ENCODE measurements around the gene COX6B2. TPM values are rescaled to one million over a fixed set of nuclear protein-coding genes. Genes with fewer than 3 reads are reported as not detected.
A peak's percentile ranks its signal among the peaks of the same experiment; 100 is the strongest.

Gene COX6B2
- polyA plus RNA-seq, 3 donors, result 0.36 TPM; not detected in 2

- Histone ChIP-seq H3K4me1 (ENCODE audit: control insufficient read depth in 1 of 2, insufficient read depth in 2 of 2, low read length in 2 of 2) (peaks cover 4 to 5% of the 10 kb centered on the region in 2 donors), H4K20me1 (ENCODE audit: insufficient read depth, low read length) (no peaks in the 10 kb centered on the region), H3K9me3 (replicated peaks in 1 of 2; ENCODE audit: control insufficient read depth in 1 of 2, insufficient read depth in 1 of 2, low read length in 2 of 2) (no peaks in the 10 kb centered on the region), H3K27me3 (ENCODE audit: control insufficient read depth in 2 of 2, insufficient read depth in 2 of 2, low read length in 2 of 2) (peaks cover 4 to 32% of the 10 kb centered on the region in 2 donors), H3K79me2 (ENCODE audit: insufficient read depth, low read length) (no peaks in the 10 kb centered on the region), H3K4me2 (replicated peaks; ENCODE audit: extremely low read depth, low read length, poor library complexity, severe bottlenecking) (no peak overlapping the region), H3K9ac (ENCODE audit: insufficient read depth, low read length, poor library complexity, severe bottlenecking) (no peak overlapping the region), H2AFZ (ENCODE audit: insufficient read depth, low read depth, low read length, poor library complexity, severe bottlenecking) (no peak overlapping the region), H3K36me3 (replicated peaks in 1 of 2; ENCODE audit: control insufficient read depth in 1 of 2, insufficient read depth in 2 of 2, low read length in 2 of 2) (no peaks in the 10 kb centered on the region), H3K27ac (ENCODE audit: low read depth in 1 of 2, low read length in 2 of 2) (no peak overlapping the region), H3K4me3 (replicated peaks in 1 of 3; ENCODE audit: low read depth in 2 of 3, low read length in 3 of 3) (no peak overlapping the region)
- H3K4me1 Mint-ChIP-seq, result peaks cover 1% of the 10 kb centered on the region
- H3K27ac Mint-ChIP-seq, result peak overlapping the region in 1 of 7 donors; percentile 43
- intact Hi-C loops (cut with micrococcal nuclease), result no loop called here
- H3K36me3 Mint-ChIP-seq, result no peaks in the 10 kb centered on the region
- H3K4me3 Mint-ChIP-seq, result no peak overlapping the region
- WGBS (ENCODE audit: insufficient coverage), result 90% methylated on average over 31 of the region's 32 CpGs
- no peak for DNase-seq
- no peak for TF ChIP-seq CTCF (IDR thresholded peaks at IDR 0.05)
- H3K9me3 Mint-ChIP-seq, result peaks cover 0 to 4% (median 0%) of the 10 kb centered on the region in 7 donors
- H3K27me3 Mint-ChIP-seq (ENCODE audit: low read depth in 3 of 3), result peaks cover 26 to 45% (median 30%) of the 10 kb centered on the region in 3 donors
Measured at GRCh38 chr19:55358943-55359908, 4.7 kb upstream of the COX6B2 start.

- Histone ChIP-seq H3K27me3 (ENCODE audit: control insufficient read depth in 2 of 2, insufficient read depth in 2 of 2, low read length in 2 of 2) (peaks cover 7 to 39% of the 10 kb centered on the region in 2 donors), H3K4me3 (replicated peaks in 1 of 3; ENCODE audit: low read depth in 2 of 3, low read length in 3 of 3) (no peak overlapping the region), H3K4me2 (replicated peaks; ENCODE audit: extremely low read depth, low read length, poor library complexity, severe bottlenecking) (no peak overlapping the region), H3K9me3 (replicated peaks in 1 of 2; ENCODE audit: control insufficient read depth in 1 of 2, insufficient read depth in 1 of 2, low read length in 2 of 2) (peaks cover 0 to under 1% of the 10 kb centered on the region in 2 donors), H4K20me1 (ENCODE audit: insufficient read depth, low read length) (no peaks in the 10 kb centered on the region), H3K36me3 (replicated peaks in 1 of 2; ENCODE audit: control insufficient read depth in 1 of 2, insufficient read depth in 2 of 2, low read length in 2 of 2) (no peaks in the 10 kb centered on the region), H3K9ac (ENCODE audit: insufficient read depth, low read length, poor library complexity, severe bottlenecking) (no peak overlapping the region), H3K79me2 (ENCODE audit: insufficient read depth, low read length) (no peaks in the 10 kb centered on the region), H2AFZ (ENCODE audit: insufficient read depth, low read depth, low read length, poor library complexity, severe bottlenecking) (no peak overlapping the region), H3K4me1 (ENCODE audit: control insufficient read depth in 1 of 2, insufficient read depth in 2 of 2, low read length in 2 of 2) (peaks cover 10 to 12% of the 10 kb centered on the region in 2 donors), H3K27ac (ENCODE audit: low read depth in 1 of 2, low read length in 2 of 2) (no peak overlapping the region)
- H3K4me3 Mint-ChIP-seq, result no peak overlapping the region
- no peak overlapping the region for H3K27ac Mint-ChIP-seq
- no peaks in the 10 kb centered on the region for H3K36me3 Mint-ChIP-seq
- intact Hi-C loops (cut with micrococcal nuclease), result no loop called here
- peaks cover 6% of the 10 kb centered on the region for H3K4me1 Mint-ChIP-seq
- TF ChIP-seq CTCF (IDR thresholded peaks at IDR 0.05), result no peak
- DNase-seq, result no peak
- H3K9me3 Mint-ChIP-seq, result peaks cover 0 to 4% (median 3%) of the 10 kb centered on the region in 7 donors
- H3K27me3 Mint-ChIP-seq (ENCODE audit: low read depth in 3 of 3), result peaks cover 31 to 51% (median 37%) of the 10 kb centered on the region in 3 donors
- WGBS (ENCODE audit: insufficient coverage), result 91% methylated on average over 19 of the region's 19 CpGs
Measured at GRCh38 chr19:55358493-55358892, 4.0 kb upstream of the COX6B2 start.
